Kidney epithelial cell (primary cell): ENCODE measurements around the gene CCL16. TPM values are rescaled to one million over a fixed set of nuclear protein-coding genes. Genes with fewer than 3 reads are reported as not detected.

ENCODE experiments used
- DNase-seq: peaks from one replicate; pipeline ENCODE4 v3.0.0-alpha.2; 2010; ENCODE audit warnings: low read depth
- H3K27me3 ChIP-seq: 2 replicates; pipeline ENCODE4 v1.6.0; 2011; ENCODE audit warnings: low read length; ENCODE audit not compliant: control insufficient read depth, insufficient read depth
- H3K36me3 ChIP-seq: 2 replicates; pipeline ENCODE4 v1.5.1; 2011; ENCODE audit warnings: low read length; ENCODE audit not compliant: control insufficient read depth, insufficient read depth
- H3K4me3 ChIP-seq: 2 replicates; pipeline ENCODE4 v1.5.1; 2011; ENCODE audit warnings: low read depth, mild to moderate bottlenecking, control low read depth, low read length
- CTCF ChIP-seq: IDR thresholded peaks from 2 replicates; pipeline ENCODE4 v1.5.1; 2011; ENCODE audit warnings: mild to moderate bottlenecking, moderate library complexity, low read length, control low read depth, inconsistent platforms; ENCODE audit not compliant: insufficient read depth, poor library complexity, severe bottlenecking
- total RNA-seq: library from RNA; depleted of rRNA; stranded (reverse); fragments of >200 nt; gene quantifications from 2 replicates; pipeline ENCODE4 v1.2.3, GENCODE V29; 2015

Gene CCL16
- total RNA-seq, 1 donor from 2014 or later: not detected

GRCh38 chr17:36004594-36005108 is 23.4 kb upstream of the CCL16 start:
- no peak for DNase-seq

GRCh38 chr17:36002631-36003030 is 21.3 kb upstream of the CCL16 start:
- H3K27me3 ChIP-seq: no peaks in the 10 kb centered on the region
- H3K36me3 ChIP-seq: no peaks in the 10 kb centered on the region
- TF ChIP-seq CTCF: no peak
- no peak for DNase-seq
- no peak overlapping the region for H3K4me3 ChIP-seq

More at GRCh38 chr17:36004594-36005108, 23.4 kb upstream of the CCL16 start:
- Histone ChIP-seq H3K27me3 (no peaks in the 10 kb centered on the region), H3K4me3 (no peak overlapping the region), H3K36me3 (no peaks in the 10 kb centered on the region)
- no peak for TF ChIP-seq CTCF

- no peak overlapping the region for H3K4me3 ChIP-seq
- H3K36me3 ChIP-seq: no peaks in the 10 kb centered on the region
- TF ChIP-seq CTCF: no peak
- no peaks in the 10 kb centered on the region for H3K27me3 ChIP-seq
- no peak for DNase-seq
Observed at GRCh38 chr17:36001862-36002603, 20.7 kb upstream of the CCL16 start.

GRCh38 chr17:36001110-36001771 is 19.9 kb upstream of the CCL16 start, which contains the start of gene CCL15:
CCL15 (minus strand) TSS chr17:36001553; CDS start chr17:36001492, 61 bp downstream.
- no peaks in the 10 kb centered on the region for H3K36me3 ChIP-seq
- DNase-seq: no peak
- no peaks in the 10 kb centered on the region for H3K27me3 ChIP-seq
- TF ChIP-seq CTCF: no peak
- H3K4me3 ChIP-seq: no peak within 1 kb of the TSS

- TF ChIP-seq CTCF: no peak
- no peak for DNase-seq
- H3K27me3 ChIP-seq: no peaks in the 10 kb centered on the region
- no peak overlapping the region for H3K4me3 ChIP-seq
- H3K36me3 ChIP-seq: no peaks in the 10 kb centered on the region
Observed at GRCh38 chr17:36000732-36001109, 19.4 kb upstream of the CCL16 start.
